Pericardium fibroblast (primary cell): ENCODE measurements around the gene ARHGAP10. TPM values are rescaled to one million over a fixed set of nuclear protein-coding genes. Genes with fewer than 3 reads are reported as not detected.

Source experiments
- total RNA-seq: library from RNA; depleted of rRNA; stranded (reverse); fragments of >200 nt; gene quantifications from 2 replicates; pipeline ENCODE4 v1.2.3, GENCODE V29; 2015

The ARHGAP10 gene
- 33.1 and 36.3 TPM in 2 replicates for total RNA-seq

GRCh38 chr4:147731580-147732517 lies at the start of gene ARHGAP10:
ARHGAP10 (plus strand) TSS chr4:147732088; CDS start chr4:147732302, 214 bp downstream.

GRCh38 chr4:147683717-147684700 lies 47.9 kb upstream of the ARHGAP10 start, which contains the start of gene PRMT9:
PRMT9 (minus strand) TSS chr4:147684163; CDS start chr4:147683987, 176 bp downstream.

Other genes starting within 250 kb of the ARHGAP10 start
- 32.9 and 35.0 TPM in 2 replicates for gene TMEM184C, start 114.7 kb upstream of the ARHGAP10 start, total RNA-seq
- gene PRMT9, start 47.9 kb upstream of the ARHGAP10 start, total RNA-seq = 2.1 and 4.7 TPM in 2 replicates